ENCODE results near the gene RNF220.
A peak's percentile ranks its signal among the peaks of the same experiment; 100 is the strongest.

Gene RNF220

GRCh38 chr1:44611866-44612265 is 206.8 kb downstream of the RNF220 start:
- no peak overlapping the region for H3K4me3 ChIP-seq (ENCODE audit: low read length)
- no peak for TF ChIP-seq CTCF (conservative IDR thresholded peaks at IDR 0.05; ENCODE audit: low read depth, low read length)
- no peak for DNase-seq (ENCODE audit: low read depth)

- no peak for TF ChIP-seq CTCF (conservative IDR thresholded peaks at IDR 0.05; ENCODE audit: low read depth, low read length)
- H3K4me3 ChIP-seq (ENCODE audit: low read length): no peak overlapping the region
- no peak for DNase-seq (ENCODE audit: low read depth)
Measured at GRCh38 chr1:44613941-44614340, 208.9 kb downstream of the RNF220 start.

- H3K4me3 ChIP-seq (ENCODE audit: low read length): peak overlapping the region; percentile 38
- no peak for TF ChIP-seq CTCF (conservative IDR thresholded peaks at IDR 0.05; ENCODE audit: low read depth, low read length)
- no peak for DNase-seq (ENCODE audit: low read depth)
Measured at GRCh38 chr1:44616284-44616990, 211.4 kb downstream of the RNF220 start.

GRCh38 chr1:44616991-44617702 is 212.1 kb downstream of the RNF220 start:
- no peak for TF ChIP-seq CTCF (conservative IDR thresholded peaks at IDR 0.05; ENCODE audit: low read depth, low read length)
- no peak for DNase-seq (ENCODE audit: low read depth)
- peak overlapping the region; percentile 38 for H3K4me3 ChIP-seq (ENCODE audit: low read length)

GRCh38 chr1:44617703-44618029 is 212.6 kb downstream of the RNF220 start:
- no peak for TF ChIP-seq CTCF (conservative IDR thresholded peaks at IDR 0.05; ENCODE audit: low read depth, low read length)
- no peak for DNase-seq (ENCODE audit: low read depth)
- peak overlapping the region; percentile 38 for H3K4me3 ChIP-seq (ENCODE audit: low read length)

- peak; percentile 74 for DNase-seq (ENCODE audit: low read depth)
- TF ChIP-seq CTCF (conservative IDR thresholded peaks at IDR 0.05; ENCODE audit: low read depth, low read length): no peak
- no peak overlapping the region for H3K4me3 ChIP-seq (ENCODE audit: low read length)
Measured at GRCh38 chr1:44619261-44619900, 214.3 kb downstream of the RNF220 start.

Data from retinal pigment epithelial cell (primary cell).